WTC11 (cell line): Measurements from ENCODE around the gene EHBP1. TPM values are rescaled to one million over a fixed set of nuclear protein-coding genes. Genes with fewer than 3 reads are reported as not detected.

Experiments
- ATAC-seq: fragments of 200-7000 bp; cut with Tn5 transposase; 2 replicates; pipeline ENCODE4 v1.10.0; 2021; ENCODE audit warnings: mild to moderate bottlenecking, moderate library complexity
- CTCF ChIA-PET: fragments of 300-600 bp; sonication (Branson Sonifier 250); formaldehyde crosslinking; loops from one replicate; lab custom pipeline; 2021; ENCODE audit warnings: antibody characterized with exemption; lab: Charles Lee
- POLR2A ChIA-PET: fragments of 350-600 bp; sonication (Branson Sonifier 250); formaldehyde crosslinking; loops from one replicate; lab custom pipeline; 2021; ENCODE audit warnings: antibody characterized with exemption; lab: Charles Lee
- DNase-seq: peaks from one replicate; pipeline ENCODE4 v3.0.0; 2021; ENCODE audit warnings: low spot score
- H3K27ac Mint-ChIP-seq: 2 replicates; pipeline ENCODE4 v1.8.0; 2021; ENCODE audit warnings: mixed read lengths
- H3K27me3 Mint-ChIP-seq: 2 replicates; pipeline ENCODE4 v1.8.0; 2021; ENCODE audit warnings: low read depth, mild to moderate bottlenecking, moderate library complexity, mixed read lengths
- H3K36me3 Mint-ChIP-seq: 2 replicates; pipeline ENCODE4 v1.8.0; 2021; ENCODE audit warnings: mixed read lengths
- H3K4me1 Mint-ChIP-seq: 2 replicates; pipeline ENCODE4 v1.8.0; 2022; ENCODE audit warnings: mixed read lengths
- H3K4me3 Mint-ChIP-seq: 2 replicates; pipeline ENCODE4 v1.8.0; 2021; ENCODE audit warnings: mild to moderate bottlenecking, moderate library complexity, mixed read lengths
- H3K9me3 Mint-ChIP-seq: 2 replicates; pipeline ENCODE4 v1.8.0; 2021; ENCODE audit warnings: mixed read lengths
- AFF4 ChIP-seq: sonication (generic); formaldehyde crosslinking; IDR thresholded peaks from 2 replicates; pipeline ENCODE4 v1.8.1; 2023; ENCODE audit warnings: mild to moderate bottlenecking, missing genetic modification reagents, borderline replicate concordance
- AR ChIP-seq: fragments of 250-450 bp; sonication (Bioruptor Pico); IDR thresholded peaks from 2 replicates; pipeline ENCODE4 v1.9.0; 2021; ENCODE audit warnings: mild to moderate bottlenecking
- E2F4 ChIP-seq: sonication (generic); formaldehyde crosslinking; IDR thresholded peaks from 2 replicates; pipeline ENCODE4 v1.8.1; 2022; ENCODE audit warnings: low read depth, mild to moderate bottlenecking, moderate library complexity, missing genetic modification reagents, borderline replicate concordance
- E2F5 ChIP-seq: sonication (generic); formaldehyde crosslinking; IDR thresholded peaks from 2 replicates; pipeline ENCODE4 v1.8.1; 2022; ENCODE audit warnings: mild to moderate bottlenecking, moderate library complexity, missing genetic modification reagents
- ERG ChIP-seq: fragments of 250-450 bp; sonication (Bioruptor Pico); IDR thresholded peaks from 2 replicates; pipeline ENCODE4 v1.8.0; 2021; ENCODE audit warnings: mild to moderate bottlenecking
- IRF2 ChIP-seq: sonication (generic); formaldehyde crosslinking; IDR thresholded peaks from 2 replicates; pipeline ENCODE4 v1.8.0; 2022; ENCODE audit warnings: low read depth, missing genetic modification reagents, borderline replicate concordance
- MXD4 ChIP-seq: fragments of 250-450 bp; sonication (Bioruptor Pico); IDR thresholded peaks from 2 replicates; pipeline ENCODE4 v1.8.0; 2021; ENCODE audit warnings: mild to moderate bottlenecking, moderate library complexity, borderline replicate concordance
- MYBL2 ChIP-seq: sonication (generic); formaldehyde crosslinking; IDR thresholded peaks from 2 replicates; pipeline ENCODE4 v1.8.1; 2023; ENCODE audit warnings: mild to moderate bottlenecking, moderate library complexity, missing genetic modification reagents
- PRDM15 ChIP-seq: sonication (generic); formaldehyde crosslinking; IDR thresholded peaks from 2 replicates; pipeline ENCODE4 v1.8.0; 2022; ENCODE audit warnings: missing genetic modification reagents
- PRRX2 ChIP-seq: fragments of 250-450 bp; sonication (Bioruptor Pico); IDR thresholded peaks from 2 replicates; pipeline ENCODE4 v1.8.0; 2021; ENCODE audit warnings: mild to moderate bottlenecking
- SP1 ChIP-seq: sonication (generic); formaldehyde crosslinking; conservative IDR thresholded peaks from 2 replicates; pipeline ENCODE4 v1.8.1; 2022; ENCODE audit warnings: missing genetic modification reagents
- ZBTB43 ChIP-seq: sonication (generic); formaldehyde crosslinking; IDR thresholded peaks from 2 replicates; pipeline ENCODE4 v1.8.1; 2023; ENCODE audit warnings: mild to moderate bottlenecking, missing genetic modification reagents
- ZNF512 ChIP-seq: sonication (generic); formaldehyde crosslinking; IDR thresholded peaks from 2 replicates; pipeline ENCODE4 v1.8.1; 2022; ENCODE audit warnings: missing genetic modification reagents, borderline replicate concordance
- total RNA-seq: library from RNA; stranded (reverse); gene quantifications from 3 replicates; pipeline ENCODE4 v1.2.3, GENCODE V29; 2021

Gene EHBP1
- total RNA-seq, 1 experiment from 2014 or later: 36.4 TPM

- TF ChIP-seq ERG (CRISPR knock-in tag): no peak
- no peak for TF ChIP-seq ZBTB43 (CRISPR knock-in tag)
- TF ChIP-seq AR (CRISPR knock-in tag): no peak
- no peak for TF ChIP-seq MYBL2 (CRISPR knock-in tag)
- TF ChIP-seq PRDM15 (CRISPR knock-in tag): no peak
- TF ChIP-seq SP1 (CRISPR knock-in tag): no peak
- no peak for TF ChIP-seq MXD4 (CRISPR knock-in tag)
- no peak for TF ChIP-seq E2F4 (CRISPR knock-in tag)
- no peak for TF ChIP-seq ZNF512 (CRISPR knock-in tag)
- no peak for TF ChIP-seq PRRX2 (CRISPR knock-in tag)
- TF ChIP-seq E2F5 (CRISPR knock-in tag): no peak
- TF ChIP-seq IRF2 (CRISPR knock-in tag): no peak
- no peak for TF ChIP-seq AFF4 (CRISPR knock-in tag)
- no peak for DNase-seq
- Mint-ChIP-seq H3K9me3 (no peaks in the 10 kb centered on the region), H3K36me3 (no peaks in the 10 kb centered on the region), H3K4me1 (no peaks in the 10 kb centered on the region), H3K27me3 (no peaks in the 10 kb centered on the region), H3K4me3 (no peak overlapping the region), H3K27ac (no peak overlapping the region)
- POLR2A ChIA-PET: no interaction called here
- ATAC-seq: no peak
- CTCF ChIA-PET: no interaction called here
Observed at GRCh38 chr2:62817348-62817747, 111.8 kb downstream of the EHBP1 start.
